EH (cell line): ENCODE results near the gene PYDC1.
"Not testable (repeated sequence)": the region's sequence is repeated elsewhere in the genome, so short reads cannot be mapped to it uniquely, and the experiment has no call there.

Experiments
- DNase-seq: peaks from one replicate; pipeline ENCODE4 v3.0.0-alpha.2; 2015; ENCODE audit warnings: low read depth

PYDC1 gene

DNA sequence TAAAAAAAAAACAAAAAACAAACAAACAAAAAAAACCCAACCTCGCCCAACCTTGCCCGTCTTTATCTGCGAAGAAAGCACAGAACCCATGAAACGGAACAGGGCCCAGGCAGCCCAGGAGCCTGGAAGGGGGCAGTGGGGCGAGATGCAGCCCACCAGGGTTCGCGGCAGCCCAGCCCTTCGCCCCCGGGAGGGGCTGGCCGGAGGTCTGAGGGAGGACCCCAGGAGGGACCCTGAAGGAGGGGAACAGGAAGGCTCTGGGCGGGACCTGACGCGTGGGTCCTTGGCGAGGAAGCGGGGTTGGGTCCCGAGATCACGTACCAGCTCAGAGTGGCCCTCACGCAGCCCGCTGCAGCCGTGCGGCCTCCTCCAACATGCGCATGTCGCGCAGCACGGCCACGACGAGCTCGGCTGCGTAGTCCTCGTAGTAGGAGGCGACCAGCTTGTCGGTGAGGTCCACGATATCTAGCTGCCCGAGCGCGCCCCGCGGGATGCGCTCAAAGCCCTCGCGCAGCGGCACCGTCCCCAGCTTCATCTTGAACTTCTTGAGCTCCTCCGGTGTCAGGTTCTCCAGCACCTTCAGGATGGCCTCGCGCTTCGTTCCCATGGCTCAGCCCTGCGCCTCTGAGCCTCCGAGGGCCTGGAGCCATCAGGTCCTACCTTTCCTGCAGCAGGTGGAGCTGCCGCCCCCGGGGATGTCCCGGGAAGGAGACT lies at the start of gene PYDC1:
TSS of gene PYDC1 (minus strand) at position 714 of the 714 bp plus-strand sequence. CDS start at position 607, 107 bp downstream.
- no peak for DNase-seq

DNA sequence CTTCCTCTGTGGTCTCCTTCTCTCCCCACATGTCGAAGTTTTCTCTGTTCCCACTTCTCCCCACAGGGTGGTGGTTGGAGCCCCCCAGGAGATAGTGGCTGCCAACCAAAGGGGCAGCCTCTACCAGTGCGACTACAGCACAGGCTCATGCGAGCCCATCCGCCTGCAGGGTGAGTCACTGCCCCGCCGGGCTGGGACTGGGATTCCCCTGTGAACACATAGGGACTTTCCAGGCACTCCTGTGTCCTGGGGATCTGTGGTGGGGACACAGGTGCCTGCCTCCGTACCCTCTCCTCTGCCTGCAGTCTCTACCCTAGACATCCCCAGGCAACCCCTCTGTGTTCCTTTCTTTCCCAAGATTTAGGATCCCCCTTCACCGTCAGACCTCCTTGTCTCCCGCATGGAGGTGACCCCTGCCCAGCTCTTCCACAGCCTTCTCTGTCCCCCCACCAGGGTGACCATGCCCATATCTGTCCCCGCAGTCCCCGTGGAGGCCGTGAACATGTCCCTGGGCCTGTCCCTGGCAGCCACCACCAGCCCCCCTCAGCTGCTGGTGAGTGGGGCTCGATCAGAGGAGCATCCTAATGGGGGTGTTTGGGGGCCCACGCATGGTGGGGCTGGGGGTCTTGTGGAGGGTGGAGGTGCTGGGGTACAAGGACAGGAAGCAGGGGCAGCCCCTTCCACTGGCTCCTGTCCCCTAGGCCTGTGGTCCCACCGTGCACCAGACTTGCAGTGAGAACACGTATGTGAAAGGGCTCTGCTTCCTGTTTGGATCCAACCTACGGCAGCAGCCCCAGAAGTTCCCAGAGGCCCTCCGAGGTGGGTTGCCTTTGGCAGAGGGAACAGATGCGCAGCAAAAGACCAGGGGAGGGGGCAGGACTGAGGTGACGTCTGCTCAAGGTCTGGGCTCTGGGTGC lies 48.7 kb upstream of the PYDC1 start:
- DNase-seq: no peak

DNA sequence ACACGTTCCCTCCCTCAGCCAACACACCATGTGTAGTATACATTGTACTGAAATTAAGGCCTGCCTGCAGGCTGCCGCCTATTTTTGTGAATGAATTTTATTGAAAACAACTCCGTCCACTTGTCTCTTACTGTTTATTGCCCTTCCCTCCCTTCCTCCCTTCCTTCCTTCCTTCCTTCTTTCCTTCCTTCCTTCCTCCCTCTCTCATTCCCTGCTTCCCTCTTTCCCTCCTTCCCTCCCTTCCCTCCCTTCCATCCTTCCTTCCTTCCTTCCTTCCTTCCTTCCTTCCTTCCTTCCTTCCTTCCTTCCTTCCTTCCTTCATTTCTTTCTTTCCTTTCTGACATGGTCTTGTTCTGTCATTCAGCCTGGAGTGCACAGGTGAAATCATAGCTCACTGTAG lies 45.1 kb upstream of the PYDC1 start:
- DNase-seq: no peak

DNA sequence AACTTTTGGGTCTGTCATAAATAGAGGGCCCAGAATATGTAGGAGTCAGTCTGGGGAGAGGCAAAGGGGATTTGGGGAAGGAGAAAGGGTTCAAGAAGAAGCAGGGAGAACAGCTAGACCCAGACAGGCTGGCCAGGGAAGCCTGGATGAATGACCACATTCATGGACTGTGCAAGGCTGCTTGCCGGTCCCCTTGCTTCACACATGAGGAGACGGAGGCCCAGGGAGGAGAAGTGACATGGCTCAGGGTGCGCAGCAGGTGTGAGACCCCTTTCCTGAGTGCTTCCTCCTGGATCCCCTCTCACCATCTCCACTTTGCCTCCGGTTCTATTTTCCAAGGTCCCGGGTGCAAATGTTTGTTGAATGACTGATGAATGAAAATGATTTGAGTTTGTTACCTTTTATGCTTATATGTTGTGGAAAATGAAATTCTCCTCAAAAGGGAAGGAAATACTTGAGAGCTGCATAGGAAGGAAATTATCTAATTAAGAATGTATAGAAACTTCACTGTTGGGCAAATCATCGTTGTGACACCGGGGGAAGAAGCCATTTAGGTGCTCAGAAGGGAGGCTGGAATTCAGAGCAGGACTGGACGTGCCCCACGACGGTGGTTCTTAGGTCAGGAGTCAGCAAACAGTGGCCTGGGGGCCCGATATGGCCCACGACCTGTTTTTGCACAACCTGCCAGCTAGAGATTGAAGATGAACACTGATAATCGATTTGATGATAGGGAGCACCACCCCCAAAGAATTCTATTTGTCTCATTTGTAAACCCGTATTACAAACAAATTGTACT lies 43.4 kb upstream of the PYDC1 start:
- DNase-seq: no peak

DNA sequence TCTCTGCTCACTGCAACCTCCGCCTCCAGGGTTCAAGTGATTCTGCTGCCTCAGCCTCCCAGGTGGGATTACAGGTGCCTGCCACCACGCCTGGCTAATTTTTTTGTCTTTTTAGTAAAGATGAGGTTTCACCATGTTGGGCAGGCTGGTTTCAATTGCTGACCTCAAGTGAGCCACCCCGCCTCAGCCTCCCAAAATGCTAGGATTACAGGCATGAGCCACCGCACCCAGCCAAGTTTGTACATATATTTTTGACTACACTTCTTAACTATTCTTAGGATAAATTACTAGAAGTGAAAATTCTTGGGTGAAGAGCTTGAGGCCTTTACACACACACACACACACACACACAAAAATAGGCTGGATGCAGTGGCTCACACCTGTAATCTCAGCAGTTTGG lies 41.4 kb upstream of the PYDC1 start:
- no peak for DNase-seq

DNA sequence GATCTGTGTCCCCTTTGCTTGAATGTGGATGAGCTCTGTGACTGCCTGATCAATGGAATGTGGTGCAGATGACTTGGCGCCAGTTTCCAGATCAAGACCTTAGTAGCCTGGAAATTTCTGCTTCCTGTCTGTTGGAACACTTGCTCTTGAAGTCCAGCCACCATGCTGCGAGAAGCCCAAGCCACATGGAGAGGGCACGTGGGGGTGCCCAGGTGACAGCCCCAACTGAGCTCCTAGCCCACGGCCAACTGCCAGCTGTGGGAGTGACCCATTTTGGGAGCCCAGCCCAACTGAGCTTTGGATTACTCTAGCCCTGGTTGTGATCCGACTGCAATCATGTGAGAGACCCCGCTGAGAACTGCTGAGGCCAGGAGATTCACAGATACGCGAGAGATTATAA lies 39.5 kb upstream of the PYDC1 start:
- no peak for DNase-seq

DNA sequence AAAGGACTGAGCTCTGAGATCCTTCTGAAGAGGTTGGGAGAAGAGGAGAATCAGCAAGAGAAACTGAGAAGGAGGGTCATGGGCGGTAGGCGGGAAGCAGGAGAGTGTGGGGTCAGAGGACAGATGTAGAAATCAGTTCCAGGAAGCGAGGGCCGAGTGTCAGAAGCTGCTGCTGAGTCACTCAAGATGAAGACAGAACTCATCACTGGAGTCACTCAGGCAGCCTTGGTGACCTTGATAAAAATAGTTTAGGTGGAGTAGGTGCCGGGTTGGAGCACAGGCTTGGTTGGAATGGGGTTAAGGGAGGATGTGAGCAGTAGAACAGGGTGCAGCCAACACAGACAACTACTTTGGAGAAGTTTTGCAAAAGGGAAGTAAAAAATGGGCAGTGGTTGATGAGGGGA lies 36.7 kb upstream of the PYDC1 start:
- DNase-seq: no peak

DNA sequence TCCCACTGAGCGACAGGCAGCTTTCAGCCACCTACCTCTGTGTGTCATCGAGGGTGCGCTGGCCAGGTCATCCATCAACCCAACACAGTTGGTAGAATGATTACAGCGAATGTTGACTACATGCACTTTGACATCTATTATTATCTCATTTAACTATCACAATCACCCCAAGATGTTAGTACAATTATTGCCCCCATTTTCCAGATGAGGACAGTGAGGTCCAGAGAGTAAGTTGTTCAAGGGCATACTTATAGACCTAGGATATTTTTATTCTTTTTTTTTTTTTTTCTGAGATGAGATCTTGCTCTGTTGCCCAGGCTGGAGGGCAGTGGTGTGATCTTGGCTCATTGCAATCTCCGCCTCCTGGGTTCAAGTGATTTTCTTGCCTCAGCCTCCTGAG lies 34.5 kb upstream of the PYDC1 start:
- no peak for DNase-seq

DNA sequence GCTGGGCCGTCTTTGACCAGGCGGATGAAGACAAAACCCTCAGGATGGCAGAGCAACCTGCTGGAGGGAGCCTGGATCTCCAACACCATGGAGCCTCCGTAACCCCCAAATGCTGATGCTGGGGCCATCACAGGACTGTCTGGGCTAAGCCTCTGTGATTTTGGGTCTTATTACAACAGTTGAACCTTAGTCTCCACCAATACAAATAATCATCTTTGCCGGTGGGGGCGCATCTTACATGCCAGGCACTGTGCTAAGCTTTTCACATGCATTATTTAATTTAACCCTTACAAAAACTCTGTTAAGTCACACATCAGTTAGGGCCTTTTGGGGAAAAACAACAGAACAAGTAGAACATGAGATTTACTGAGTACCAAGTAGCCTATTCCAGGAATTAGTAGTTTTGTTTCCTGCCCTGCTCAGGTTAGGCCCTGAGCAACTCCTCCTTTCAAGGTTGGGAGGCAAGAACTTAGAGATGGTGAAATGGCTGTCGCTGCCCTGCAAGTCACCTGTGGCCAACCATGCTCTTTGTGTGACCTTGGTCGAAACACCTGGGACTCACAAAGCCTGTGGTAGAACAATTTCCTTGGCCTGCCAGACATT lies 33.9 kb upstream of the PYDC1 start:
- DNase-seq: no peak

DNA sequence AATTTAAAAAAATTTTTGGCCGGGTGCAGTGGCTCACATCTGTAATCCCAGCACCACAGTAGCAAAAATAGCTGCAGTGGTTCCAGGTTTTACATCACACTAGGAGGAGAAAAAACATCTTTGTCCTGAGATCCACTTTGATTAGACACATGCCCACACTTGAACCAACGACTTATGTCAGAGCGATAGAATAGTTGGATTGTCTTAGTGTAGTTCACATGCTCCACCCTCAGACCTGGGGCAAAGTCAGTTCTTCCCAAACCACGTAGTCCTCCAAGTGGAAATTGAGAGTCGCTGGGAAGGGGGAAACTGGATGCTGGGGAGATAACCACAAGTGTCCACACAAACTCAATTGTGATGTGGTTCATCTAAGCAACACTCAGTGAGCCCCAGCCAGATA lies 31.4 kb upstream of the PYDC1 start:
- no peak for DNase-seq

DNA sequence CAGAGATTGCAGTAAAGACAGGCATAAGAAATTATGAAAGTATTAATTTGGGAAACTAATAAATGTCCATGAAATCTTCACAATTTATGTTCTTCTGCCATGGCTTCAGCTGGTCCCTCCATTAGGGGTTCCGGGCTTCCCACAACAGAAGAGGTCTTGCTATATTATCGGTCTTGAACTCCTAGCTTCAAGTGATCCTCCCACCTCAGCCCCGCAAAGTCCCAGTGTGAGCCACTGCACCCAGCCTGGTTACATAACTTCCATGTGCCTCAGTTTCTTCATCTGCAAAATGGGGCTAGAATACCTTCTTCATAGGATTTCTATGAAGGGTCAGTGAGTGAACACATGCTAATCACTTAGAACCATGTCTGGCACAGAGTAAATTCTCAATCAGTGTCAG lies 29.4 kb upstream of the PYDC1 start:
- no peak for DNase-seq

DNA sequence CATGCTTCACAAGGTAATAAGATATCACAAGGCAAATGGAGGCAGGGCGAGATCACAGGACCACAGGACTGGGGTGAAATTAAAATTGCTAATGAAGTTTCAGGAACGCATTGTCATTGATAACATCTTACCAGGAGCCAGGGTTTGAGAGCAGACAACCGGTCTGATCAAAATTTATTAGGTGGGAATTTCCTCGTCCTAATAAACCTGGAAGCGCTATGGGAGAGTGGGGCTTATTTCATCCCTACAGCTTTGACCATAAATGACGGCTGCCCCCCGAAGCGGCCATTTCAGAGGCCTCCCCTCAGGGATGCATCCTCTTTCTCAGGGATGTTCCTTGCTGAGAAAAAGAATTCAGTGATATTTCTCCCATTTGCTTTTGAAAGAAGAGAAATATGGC lies 28.7 kb upstream of the PYDC1 start:
- DNase-seq: not testable (repeated sequence)

DNA sequence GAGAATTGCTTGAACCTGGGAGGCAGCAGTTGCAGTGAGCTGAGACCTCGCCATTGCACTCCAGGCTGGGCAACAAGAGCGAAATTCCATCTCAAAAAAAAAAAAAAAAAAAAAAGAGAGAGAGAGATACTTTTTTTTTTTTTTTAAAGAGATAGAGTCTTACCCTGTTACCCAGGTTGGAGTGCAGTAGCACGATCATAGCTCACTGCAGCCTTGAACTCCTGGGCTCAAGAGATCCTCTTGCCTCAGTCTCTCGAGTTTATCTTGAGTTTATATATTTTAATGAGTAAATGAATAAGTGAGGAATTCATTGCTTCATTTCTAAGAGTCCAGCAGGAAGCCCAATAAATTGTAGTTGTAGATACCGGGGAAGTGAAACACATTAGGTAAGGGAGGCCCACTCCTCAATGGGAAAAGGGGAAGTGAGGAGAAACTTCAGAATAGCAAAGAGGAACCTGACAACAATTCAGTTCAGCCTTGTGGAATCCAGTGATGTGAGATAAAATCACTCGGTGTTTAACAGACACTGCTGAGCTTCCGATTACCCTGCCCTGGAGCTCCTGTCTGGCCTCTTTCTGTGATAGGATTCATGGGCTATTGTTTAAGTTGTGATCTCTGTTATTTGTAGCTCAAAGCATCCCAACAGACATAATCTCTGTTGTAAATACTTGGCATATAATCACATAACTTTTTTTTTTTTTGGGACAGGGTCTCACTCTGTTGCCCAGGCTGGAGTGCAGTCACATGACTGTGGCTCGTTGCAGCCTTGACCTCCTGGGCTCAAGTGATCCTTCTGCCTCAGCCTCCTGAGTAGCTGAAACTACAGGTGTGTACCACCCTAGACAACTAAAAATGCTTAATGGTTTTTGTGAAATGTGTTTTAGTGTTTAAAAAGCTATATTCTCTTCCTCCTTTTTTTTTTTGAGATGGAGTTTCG lies 27.1 kb upstream of the PYDC1 start:
- DNase-seq: no peak

DNA sequence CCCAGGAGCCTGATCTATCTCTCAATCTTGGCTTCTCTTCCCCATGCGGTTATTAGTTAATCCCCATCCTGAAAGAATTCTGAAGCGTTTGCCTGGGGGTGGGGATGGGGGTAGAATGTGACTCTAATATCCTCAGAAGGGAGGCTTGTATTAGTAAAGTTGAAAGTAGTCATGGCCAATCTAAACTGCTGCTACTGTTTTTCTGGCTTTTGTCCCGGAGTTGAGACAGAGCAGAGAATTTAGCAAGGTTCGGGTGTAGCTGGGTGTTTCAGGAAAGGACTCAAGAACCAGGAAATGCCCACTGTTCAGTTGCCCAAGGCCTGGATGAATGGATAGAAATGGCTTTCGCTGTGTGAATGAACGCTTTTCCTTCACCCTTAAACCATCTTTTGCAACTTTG lies 25.3 kb upstream of the PYDC1 start:
- DNase-seq: peak; percentile 31

DNA sequence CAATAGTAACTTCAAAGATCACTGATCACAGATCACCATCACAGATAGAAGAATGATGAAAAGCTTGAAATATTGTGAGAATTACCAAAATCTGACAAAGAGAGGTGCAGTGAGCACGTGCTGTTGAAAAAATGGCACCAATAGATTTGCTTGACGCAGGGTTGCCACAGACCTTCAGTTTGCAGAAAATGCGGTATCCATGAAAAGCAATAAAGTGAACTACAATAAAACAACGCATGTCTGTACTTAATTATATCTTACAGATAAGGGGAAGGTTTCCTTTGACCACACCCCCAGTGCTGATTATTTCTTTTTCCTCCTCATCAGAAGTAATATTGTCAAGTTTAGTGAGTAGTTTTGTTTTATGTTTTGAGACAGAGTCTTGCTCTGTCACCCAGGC lies 21.1 kb upstream of the PYDC1 start:
- DNase-seq: no peak

DNA sequence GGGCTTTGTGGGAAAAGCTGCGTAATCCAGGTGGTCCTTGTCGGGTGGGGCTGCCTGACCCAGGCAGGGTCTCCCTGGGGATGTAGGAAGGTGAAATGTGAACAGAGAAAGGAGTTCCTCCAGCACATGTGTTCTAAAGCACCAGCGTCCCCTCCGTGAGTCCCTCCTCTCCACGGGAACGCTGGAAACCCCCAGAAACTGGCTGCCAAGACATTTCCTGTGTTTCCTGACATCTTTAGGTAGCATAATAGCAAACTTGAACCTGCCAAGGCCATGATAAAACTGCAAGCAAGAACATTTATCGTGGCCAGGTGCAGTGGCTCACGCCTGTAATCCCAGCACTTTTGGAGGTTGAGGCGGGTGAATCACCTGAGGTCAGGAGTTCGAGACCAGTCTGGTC lies 12.6 kb upstream of the PYDC1 start:
- DNase-seq: no peak

DNA sequence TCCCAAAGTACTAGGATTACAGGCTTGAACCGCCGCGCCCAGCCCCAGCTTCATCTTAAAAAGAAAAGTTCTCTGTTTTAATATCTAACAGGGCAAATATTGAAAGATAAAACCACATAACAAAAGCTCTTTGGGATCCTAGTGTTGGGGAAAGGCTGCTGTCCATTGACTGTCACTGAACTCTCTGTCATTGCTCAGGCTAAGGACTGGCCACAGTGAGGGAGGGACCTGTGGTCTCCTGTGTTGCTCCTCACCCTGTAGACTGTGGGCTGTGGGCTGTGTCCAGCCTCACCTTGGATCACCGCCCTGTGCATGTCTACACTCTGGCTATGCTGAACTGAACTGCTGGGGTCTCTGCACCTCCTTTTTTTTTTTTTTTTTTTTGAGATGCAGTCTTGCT lies 11.3 kb upstream of the PYDC1 start:
- no peak for DNase-seq

DNA sequence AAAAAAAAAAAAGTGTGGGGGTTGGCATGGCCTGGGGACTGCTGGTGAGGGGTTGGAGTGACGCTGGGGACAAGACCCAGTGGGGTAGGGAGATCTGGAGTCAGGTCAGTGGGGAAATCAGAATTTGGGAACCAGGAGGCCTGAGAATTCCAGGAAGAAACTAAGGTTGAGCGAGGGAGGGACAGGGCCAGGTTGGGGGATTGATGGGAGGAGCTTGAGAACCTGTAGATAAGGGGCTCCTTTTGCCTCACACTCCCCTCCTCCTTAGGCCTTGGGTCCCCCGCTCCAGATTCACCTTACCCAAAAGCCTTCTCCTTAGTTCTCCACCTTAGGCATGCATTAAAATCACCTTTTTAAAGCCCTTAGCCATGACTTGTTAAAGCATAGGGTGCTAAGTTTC lies 8.3 kb upstream of the PYDC1 start:
- DNase-seq: no peak

DNA sequence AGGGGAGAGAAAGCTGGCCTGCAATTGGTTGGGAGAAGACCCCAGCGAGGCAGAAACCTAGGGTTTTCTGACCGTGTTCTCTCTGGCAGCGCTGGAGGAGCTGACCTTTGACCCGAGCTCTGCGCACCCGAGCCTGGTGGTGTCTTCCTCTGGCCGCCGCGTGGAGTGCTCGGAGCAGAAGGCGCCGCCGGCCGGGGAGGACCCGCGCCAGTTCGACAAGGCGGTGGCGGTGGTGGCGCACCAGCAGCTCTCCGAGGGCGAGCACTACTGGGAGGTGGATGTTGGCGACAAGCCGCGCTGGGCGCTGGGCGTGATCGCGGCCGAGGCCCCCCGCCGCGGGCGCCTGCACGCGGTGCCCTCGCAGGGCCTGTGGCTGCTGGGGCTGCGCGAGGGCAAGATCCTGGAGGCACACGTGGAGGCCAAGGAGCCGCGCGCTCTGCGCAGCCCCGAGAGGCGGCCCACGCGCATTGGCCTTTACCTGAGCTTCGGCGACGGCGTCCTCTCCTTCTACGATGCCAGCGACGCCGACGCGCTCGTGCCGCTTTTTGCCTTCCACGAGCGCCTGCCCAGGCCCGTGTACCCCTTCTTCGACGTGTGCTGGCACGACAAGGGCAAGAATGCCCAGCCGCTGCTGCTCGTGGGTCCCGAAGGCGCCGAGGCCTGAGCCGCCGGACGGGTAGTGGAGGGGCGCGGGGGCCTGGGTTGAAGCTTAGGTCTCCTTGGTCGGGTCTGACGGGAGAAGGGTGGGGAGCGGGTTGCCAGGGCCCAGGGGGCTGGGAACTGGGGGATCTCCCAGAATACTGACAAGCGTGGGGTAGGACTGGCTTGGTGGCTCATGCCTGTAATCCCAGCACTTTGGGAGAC lies 7.4 kb upstream of the PYDC1 start:
- DNase-seq: no peak

DNA sequence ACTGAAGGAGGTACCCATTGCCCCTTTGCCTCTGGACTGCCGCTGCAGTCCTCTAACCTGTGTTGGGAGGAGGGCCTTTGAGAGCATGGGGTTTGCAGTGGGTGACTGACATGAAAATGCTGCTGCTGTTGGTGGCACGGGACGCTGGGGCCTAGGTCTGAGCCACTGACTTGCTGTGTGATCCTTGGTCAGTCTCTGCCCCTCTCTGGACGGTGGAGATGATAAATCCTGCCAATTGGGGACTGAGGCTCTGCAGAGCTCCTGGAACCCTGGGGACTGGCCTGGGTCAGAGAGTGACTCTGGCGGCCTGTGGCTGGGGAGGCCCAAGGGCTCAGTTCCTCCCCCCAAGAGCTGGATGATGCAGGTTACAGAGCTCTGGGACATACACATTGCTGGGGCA lies 6.1 kb upstream of the PYDC1 start:
- no peak for DNase-seq
